ENCODE data around the gene SH3RF3. TPM values are rescaled to one million over a fixed set of nuclear protein-coding genes. Genes with fewer than 3 reads are reported as not detected.

The SH3RF3 gene
- total RNA-seq, 2 experiments from 2014 or later, result 1.4 TPM

DNA sequence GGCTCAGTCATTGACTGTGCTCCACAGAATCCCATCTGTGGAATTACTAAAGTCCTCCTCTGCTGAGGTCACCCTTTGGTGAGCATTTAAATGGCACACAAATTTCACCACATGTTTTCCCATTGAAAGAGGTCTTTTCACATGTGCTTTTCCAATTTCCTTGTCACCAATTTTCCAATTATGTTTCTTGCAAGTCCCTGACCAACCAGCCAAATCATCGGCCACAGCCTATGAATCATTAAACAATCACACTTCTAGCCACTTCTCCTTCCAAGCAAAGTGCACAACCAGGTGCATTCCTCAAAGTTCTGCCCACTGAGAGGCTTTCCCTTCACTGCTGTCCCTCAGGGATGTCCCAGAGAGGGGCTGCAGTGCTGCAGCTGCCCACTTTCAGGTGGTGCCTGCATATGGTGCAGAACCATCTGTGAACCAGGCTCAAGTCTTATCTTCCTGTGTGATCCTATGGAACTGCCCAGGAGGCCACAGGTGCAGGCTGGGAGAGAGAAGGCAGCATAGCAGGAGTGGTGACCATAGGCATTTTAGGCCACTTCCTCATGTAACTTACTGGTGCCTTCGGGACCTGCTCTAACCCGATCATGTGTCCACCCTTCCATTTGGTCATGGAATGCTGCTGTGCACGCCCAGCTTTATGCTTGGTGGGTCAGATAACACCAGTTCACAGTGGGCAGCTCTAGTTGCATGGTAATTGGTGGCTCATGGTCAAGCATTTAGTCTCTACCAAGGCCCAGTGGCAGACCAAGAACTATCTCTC lies 331.7 kb downstream of the SH3RF3 start:
- POLR2A ChIA-PET, result no interaction called here
- CTCF ChIA-PET, result no interaction called here
- ATAC-seq, result no peak
- Mint-ChIP-seq H3K27me3 (no peaks in the 10 kb centered on the region), H3K4me3 (no peak overlapping the region), H3K27ac (no peak overlapping the region), H3K9me3 (ENCODE audit: low read depth) (no peaks in the 10 kb centered on the region), H3K36me3 (ENCODE audit: low read depth) (peaks cover 2% of the 10 kb centered on the region), H3K4me1 (peaks cover 5% of the 10 kb centered on the region)
- intact Hi-C loops (cut with DNase I, micrococcal nuclease), result no loop called here
- DNase-seq, result no peak

DNA sequence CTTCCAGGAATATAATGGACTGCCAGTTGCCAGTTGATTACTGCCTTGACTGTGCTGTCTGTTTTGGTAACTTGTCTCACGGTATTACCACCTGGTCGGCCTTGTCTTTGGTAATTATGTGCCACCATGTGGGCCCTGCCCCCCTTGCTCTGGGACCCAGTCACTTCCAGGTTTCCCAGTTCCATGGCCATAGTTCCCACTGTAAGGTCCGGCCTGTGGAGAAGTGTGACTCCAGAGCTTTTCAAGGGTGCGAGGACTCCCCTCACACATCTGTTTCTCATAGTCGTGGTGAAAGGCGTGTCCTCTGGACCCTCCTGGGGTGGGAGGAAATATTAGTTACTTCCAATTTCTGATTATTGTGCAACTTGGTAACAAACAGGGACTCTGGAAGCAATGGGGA lies 334.2 kb downstream of the SH3RF3 start:
- ChIA-PET CTCF (no interaction called here), POLR2A (interaction anchor here (0.5 to 0.6 kb wide), 2 partner anchors 26 to 590 kb away, joined by 3 read pairs; no protein-coding TSS in a partner anchor)
- DNase-seq (no peak), ATAC-seq (no peak)
- intact Hi-C loops (cut with DNase I, micrococcal nuclease), result no loop called here
- Mint-ChIP-seq H3K4me3 (no peak overlapping the region), H3K4me1 (no peaks in the 10 kb centered on the region), H3K9me3 (ENCODE audit: low read depth) (no peaks in the 10 kb centered on the region), H3K27ac (no peak overlapping the region), H3K36me3 (ENCODE audit: low read depth) (peaks cover 2% of the 10 kb centered on the region), H3K27me3 (no peaks in the 10 kb centered on the region)

DNA sequence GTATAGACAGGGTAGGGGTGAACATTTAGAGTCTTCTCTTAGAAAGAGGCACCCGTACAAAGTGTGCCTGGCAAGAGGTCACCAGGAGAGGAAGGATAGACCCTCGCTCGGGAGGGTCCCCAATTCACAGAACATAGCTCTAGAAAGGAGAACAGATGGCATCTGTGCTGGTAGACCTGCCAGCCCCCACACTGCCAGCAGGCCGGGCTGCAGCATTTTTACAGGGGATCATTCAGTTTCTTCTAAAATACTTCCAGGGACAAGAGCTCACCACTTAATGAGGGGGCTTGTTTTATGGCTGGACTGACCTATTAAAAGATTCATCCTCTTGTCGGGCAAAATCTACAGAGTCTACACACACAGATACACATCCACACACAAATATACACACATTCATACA lies 334.9 kb downstream of the SH3RF3 start:
- Mint-ChIP-seq H3K27ac (no peak overlapping the region), H3K9me3 (ENCODE audit: low read depth) (no peaks in the 10 kb centered on the region), H3K36me3 (ENCODE audit: low read depth) (peaks cover under 1% of the 10 kb centered on the region), H3K27me3 (no peaks in the 10 kb centered on the region), H3K4me1 (no peaks in the 10 kb centered on the region), H3K4me3 (no peak overlapping the region)
- CTCF ChIA-PET, result interaction anchor here (0.6 kb wide), 1 partner anchor 295 kb away, joined by 3 read pairs; no protein-coding TSS in a partner anchor
- intact Hi-C loops (cut with DNase I, micrococcal nuclease), result no loop called here
- DNase-seq (no peak), ATAC-seq (no peak)
- POLR2A ChIA-PET, result no interaction called here

DNA sequence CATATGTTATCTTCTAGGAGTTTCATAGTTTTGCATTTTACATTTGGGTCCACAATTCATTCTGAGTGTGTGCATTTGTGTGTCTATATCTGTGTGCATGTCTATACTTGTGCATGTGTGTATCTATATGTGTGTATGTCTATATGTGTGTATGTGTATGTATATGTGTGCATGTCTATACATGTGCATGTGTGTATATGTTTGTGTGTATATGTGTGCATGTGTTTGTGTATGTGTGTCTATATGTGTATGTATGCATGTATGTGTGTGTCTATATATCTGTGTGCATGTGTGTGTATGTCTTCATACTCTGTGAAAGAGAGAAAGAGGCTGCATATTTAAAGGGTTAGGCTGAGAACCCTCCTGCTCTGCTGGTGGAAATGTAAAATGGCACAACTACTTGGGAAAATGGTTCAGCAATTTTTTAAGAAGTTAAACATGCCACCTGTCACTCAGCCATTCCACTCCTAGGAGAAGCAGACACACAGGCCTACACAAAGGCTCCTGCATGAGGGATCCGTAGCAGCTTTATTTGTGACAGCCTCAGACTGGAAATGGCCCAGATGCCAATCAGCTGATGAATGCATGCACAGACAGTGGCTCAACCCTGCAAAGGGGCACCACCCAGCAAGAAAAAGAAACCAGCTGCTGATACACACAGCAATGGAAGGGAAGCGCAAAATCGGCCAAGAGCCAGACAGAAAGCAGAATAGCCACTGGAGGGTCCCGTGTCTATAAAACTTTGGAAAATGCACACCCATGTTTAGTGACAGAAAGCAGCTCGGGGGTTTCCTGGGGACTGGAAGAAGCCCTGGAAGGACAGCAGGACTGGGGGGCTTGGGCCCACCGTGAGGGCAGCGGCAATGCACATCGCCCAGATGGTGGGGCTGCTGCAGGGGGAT lies 337.9 kb downstream of the SH3RF3 start:
- Mint-ChIP-seq H3K27ac (no peak overlapping the region), H3K36me3 (ENCODE audit: low read depth) (no peaks in the 10 kb centered on the region), H3K9me3 (ENCODE audit: low read depth) (no peaks in the 10 kb centered on the region), H3K4me1 (no peaks in the 10 kb centered on the region), H3K4me3 (no peak overlapping the region), H3K27me3 (no peaks in the 10 kb centered on the region)
- ChIA-PET CTCF (no interaction called here), POLR2A (no interaction called here)
- DNase-seq (no peak), ATAC-seq (no peak)
- intact Hi-C loops (cut with DNase I, micrococcal nuclease), result no loop called here

DNA sequence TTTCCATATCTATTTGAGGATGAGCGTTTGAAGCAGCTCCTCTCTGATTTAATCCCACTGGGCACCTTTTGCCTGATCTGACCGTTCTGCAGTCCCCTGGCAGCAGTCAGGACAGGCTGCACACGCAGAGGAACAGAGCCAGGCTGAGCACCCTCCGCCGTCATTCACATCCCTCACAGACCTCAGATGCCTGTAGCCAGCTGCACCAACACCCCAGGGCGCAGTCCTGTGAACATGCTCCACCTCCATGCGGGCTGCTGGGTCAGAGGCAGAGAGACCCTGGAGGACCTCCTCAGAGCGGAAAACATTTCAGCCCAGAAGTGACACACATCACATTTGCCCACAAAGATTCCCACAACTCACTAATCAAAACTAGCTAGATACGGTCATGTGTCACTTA lies 338.7 kb downstream of the SH3RF3 start:
- Mint-ChIP-seq H3K27me3 (no peaks in the 10 kb centered on the region), H3K36me3 (ENCODE audit: low read depth) (no peaks in the 10 kb centered on the region), H3K27ac (no peak overlapping the region), H3K4me1 (no peaks in the 10 kb centered on the region), H3K4me3 (no peak overlapping the region), H3K9me3 (ENCODE audit: low read depth) (no peaks in the 10 kb centered on the region)
- intact Hi-C loops (cut with DNase I, micrococcal nuclease), result no loop called here
- ATAC-seq (no peak), DNase-seq (no peak)
- CTCF ChIA-PET, result no interaction called here
- POLR2A ChIA-PET, result no interaction called here

DNA sequence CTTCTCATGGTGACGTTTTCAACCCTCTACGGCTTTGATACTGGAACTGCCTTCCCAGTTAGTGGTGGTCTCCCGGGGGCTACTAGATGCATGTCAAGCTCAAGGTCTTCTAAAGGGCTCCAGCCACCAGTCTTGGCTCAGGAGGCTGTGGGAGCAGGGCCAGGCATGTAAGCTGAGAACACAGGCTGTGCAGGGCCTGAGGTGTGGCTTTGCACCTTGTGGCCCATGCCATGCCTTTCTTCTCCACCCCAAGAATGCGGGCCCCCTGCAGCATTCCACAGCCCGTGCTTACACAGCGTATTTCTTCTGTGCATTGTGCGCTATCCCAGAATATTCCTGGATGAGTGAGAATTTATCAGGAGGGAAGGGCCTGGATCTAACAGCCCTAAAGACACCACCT lies 339.9 kb downstream of the SH3RF3 start:
- ATAC-seq (no peak), DNase-seq (no peak)
- no peak overlapping the region for H3K27ac Mint-ChIP-seq
- no peak overlapping the region for H3K4me3 Mint-ChIP-seq
- no peaks in the 10 kb centered on the region for H3K36me3 Mint-ChIP-seq (ENCODE audit: low read depth)
- no peaks in the 10 kb centered on the region for H3K4me1 Mint-ChIP-seq
- ChIA-PET POLR2A (no interaction called here), CTCF (no interaction called here)
- intact Hi-C loops (cut with DNase I, micrococcal nuclease), result no loop called here
- H3K27me3 Mint-ChIP-seq, result no peaks in the 10 kb centered on the region
- no peaks in the 10 kb centered on the region for H3K9me3 Mint-ChIP-seq (ENCODE audit: low read depth)

DNA sequence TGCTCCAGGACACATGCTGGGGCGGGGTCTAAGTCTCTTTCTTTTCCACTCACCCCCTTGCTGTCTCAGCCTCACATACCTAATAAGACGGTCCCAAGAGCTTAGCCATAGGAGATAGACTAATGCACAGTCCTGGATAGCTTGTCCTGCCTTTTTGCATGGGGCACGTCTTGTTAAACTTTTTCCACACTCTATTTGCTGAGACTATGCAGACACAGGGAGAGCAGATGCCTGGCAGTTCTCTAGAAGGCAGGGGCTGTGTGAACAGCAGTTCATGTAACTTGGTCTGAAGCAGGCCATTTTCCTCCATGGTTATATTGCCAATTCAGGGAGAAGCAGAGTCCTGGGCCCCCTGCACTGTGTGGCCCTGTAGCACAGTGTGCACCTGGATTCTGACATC lies 342.7 kb downstream of the SH3RF3 start:
- POLR2A ChIA-PET, result no interaction called here
- no peak overlapping the region for H3K4me3 Mint-ChIP-seq

DNA sequence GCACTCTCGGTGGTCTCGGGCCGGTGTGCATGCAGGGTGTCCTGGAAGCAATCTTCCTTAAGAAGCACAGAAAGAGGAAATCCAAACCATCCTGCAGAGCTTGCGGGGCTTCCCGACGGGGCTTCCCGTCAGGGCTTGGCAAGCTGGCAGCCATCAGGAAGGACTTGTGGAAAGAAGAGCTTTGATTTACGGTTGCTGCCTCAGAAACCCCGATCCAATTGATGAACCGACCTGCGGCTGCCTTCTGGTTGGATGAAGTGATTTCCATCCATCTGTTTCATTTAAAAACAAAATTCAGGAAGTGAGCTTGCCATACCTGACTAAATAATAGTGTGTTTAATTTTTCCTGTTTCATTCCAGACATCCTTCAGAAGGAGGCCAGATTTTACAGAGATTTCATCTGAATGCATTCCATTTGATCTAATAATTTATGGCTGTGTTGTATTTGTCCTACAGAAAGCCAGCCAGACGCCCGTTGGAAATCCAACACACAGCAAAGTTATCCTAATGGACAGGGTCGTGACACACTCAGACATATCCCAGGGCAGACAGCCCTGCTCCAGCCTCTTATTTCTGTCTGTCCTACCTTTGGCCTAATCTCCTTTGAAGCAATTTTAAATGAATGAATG lies 343.4 kb downstream of the SH3RF3 start:
- no peak overlapping the region for H3K4me3 Mint-ChIP-seq
- no peak overlapping the region for H3K27ac Mint-ChIP-seq
- no peaks in the 10 kb centered on the region for H3K27me3 Mint-ChIP-seq
- no peak for DNase-seq
- CTCF ChIA-PET, result no interaction called here
- H3K4me1 Mint-ChIP-seq, result peaks cover 6% of the 10 kb centered on the region
- no peaks in the 10 kb centered on the region for H3K9me3 Mint-ChIP-seq (ENCODE audit: low read depth)
- POLR2A ChIA-PET, result no interaction called here
- no peak for ATAC-seq
- no peaks in the 10 kb centered on the region for H3K36me3 Mint-ChIP-seq (ENCODE audit: low read depth)
- intact Hi-C loops (cut with DNase I, micrococcal nuclease), result no loop called here

More for the DNA sequence above, 342.7 kb downstream of the SH3RF3 start:
- Mint-ChIP-seq H3K36me3 (ENCODE audit: low read depth) (no peaks in the 10 kb centered on the region), H3K27ac (no peak overlapping the region), H3K4me1 (peaks cover 6% of the 10 kb centered on the region), H3K9me3 (ENCODE audit: low read depth) (no peaks in the 10 kb centered on the region), H3K27me3 (no peaks in the 10 kb centered on the region)
- intact Hi-C loops (cut with DNase I, micrococcal nuclease), result no loop called here
- no peak for DNase-seq
- CTCF ChIA-PET, result no interaction called here
- no peak for ATAC-seq

DNA sequence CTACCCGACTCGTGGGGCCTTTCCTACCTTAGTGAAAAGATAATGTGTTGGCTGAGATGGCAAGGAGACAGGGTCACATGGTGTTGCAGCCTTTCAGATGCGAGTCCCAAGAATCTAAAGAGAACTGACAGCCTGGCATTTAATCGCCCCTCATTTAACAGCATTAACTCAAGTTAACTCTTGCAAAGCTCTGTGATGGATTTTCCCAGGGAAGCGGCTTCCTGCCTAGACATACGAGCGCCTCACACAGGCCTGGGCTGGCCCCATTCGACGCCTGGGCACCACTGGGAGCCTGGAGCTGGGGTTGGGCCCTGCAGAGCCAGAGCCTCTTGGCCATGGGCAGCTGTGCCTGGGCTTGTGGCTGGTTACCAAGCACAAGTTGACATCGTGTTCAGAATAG lies 344.0 kb downstream of the SH3RF3 start:
- CTCF ChIA-PET, result no interaction called here
- Mint-ChIP-seq H3K27me3 (no peaks in the 10 kb centered on the region), H3K4me3 (no peak overlapping the region), H3K4me1 (peaks cover 6% of the 10 kb centered on the region), H3K27ac (no peak overlapping the region), H3K9me3 (ENCODE audit: low read depth) (no peaks in the 10 kb centered on the region), H3K36me3 (ENCODE audit: low read depth) (no peaks in the 10 kb centered on the region)
- intact Hi-C loops (cut with DNase I, micrococcal nuclease), result no loop called here
- DNase-seq (no peak), ATAC-seq (no peak)
- POLR2A ChIA-PET, result no interaction called here

DNA sequence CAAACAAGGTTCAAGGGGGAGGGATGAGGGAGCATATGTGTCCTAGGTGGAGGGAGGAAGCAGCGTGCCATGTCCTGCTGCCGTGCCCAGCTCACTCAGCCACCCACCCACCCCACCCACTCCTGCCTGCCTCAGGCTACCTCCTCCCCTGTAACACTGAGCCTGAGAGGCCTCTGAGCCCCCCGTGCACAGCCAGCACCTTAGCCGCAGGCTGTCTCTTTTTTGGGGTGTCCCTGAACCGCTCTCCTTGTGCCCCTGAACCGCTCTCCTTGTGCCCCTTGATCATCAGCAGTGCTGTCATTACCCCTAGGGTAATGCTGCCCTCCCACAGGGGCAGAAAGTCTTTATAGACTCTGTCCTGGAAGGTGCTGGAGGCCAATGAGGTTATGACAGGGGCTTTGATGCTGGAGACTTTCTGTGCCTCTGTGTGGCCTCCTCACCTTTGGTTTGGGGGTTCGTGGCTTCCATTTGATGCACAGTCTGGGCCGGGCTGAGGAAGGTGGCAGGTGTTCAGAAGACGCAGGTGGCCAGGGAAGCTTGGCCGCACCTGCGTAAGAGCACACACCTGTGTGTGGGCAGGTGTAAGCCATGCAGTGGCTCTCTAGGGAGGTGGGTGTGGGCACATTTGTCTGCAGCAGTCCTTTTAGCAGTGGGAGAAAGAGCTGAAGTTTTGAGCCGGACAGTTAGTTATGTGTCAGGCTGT lies 344.8 kb downstream of the SH3RF3 start:
- CTCF ChIA-PET, result interaction anchor here (0.6 kb wide), 1 partner anchor 84 kb away, joined by 4 read pairs; no protein-coding TSS in a partner anchor
- Mint-ChIP-seq H3K4me1 (peaks cover 6% of the 10 kb centered on the region), H3K27me3 (no peaks in the 10 kb centered on the region), H3K27ac (no peak overlapping the region), H3K36me3 (ENCODE audit: low read depth) (no peaks in the 10 kb centered on the region), H3K4me3 (no peak overlapping the region), H3K9me3 (ENCODE audit: low read depth) (no peaks in the 10 kb centered on the region)
- DNase-seq, result no peak
- no peak for ATAC-seq
- intact Hi-C loops (cut with DNase I, micrococcal nuclease), result no loop called here
- POLR2A ChIA-PET, result no interaction called here

DNA sequence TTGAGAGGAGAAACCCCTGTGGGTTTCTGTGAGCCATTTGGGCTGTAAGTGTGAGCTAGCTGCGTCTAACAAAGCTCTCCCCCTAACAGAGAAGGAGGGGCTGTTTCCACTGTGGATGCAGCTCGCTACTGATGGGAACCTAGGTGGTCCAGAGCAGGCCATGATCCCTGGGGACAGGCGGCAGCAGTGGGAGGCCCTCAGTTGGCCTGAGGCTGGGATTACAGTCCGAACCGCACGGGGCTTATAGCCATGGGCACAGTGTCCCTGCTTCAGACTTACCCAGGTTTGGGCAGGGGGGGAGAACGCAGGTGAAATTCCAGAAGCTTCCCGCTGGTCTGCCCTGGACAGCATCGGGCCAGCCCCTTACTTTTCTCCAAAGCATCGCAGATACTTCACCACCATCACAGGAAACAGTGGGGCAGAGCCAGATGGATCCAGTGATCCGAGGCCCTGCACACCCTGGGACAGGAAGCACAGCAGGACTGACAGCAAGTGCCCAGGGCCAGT lies 345.4 kb downstream of the SH3RF3 start:
- H3K4me1 Mint-ChIP-seq, result peaks cover 6% of the 10 kb centered on the region
- ChIA-PET CTCF (no interaction called here), POLR2A (no interaction called here)
- no peaks in the 10 kb centered on the region for H3K27me3 Mint-ChIP-seq
- DNase-seq (no peak), ATAC-seq (no peak)
- H3K4me3 Mint-ChIP-seq, result no peak overlapping the region
- H3K9me3 Mint-ChIP-seq (ENCODE audit: low read depth), result no peaks in the 10 kb centered on the region
- H3K27ac Mint-ChIP-seq, result no peak overlapping the region
- intact Hi-C loops (cut with DNase I, micrococcal nuclease), result no loop called here
- H3K36me3 Mint-ChIP-seq (ENCODE audit: low read depth), result no peaks in the 10 kb centered on the region

Measured in activated CD4-positive, alpha-beta T cell treated with anti-CD3 and anti-CD28 coated beads for 36 hours (primary cell).